Stomach (tissue), 4 donors: ENCODE measurements around the gene PITRM1.

Experiments used
- CTCF ChIP-seq, 7 experiments: fragments of 450-650 bp in 4 of 7; fragments of 200-600 bp in 3 of 7; sonication (generic) in 3 of 7; IDR thresholded peaks; one replicate each; pipeline ENCODE4 v1.5.1; 2016 to 2019; ENCODE audit warnings: antibody characterized with exemption in 7 of 7, control low read depth in 2 of 7, mild to moderate bottlenecking in 1 of 7
- POLR2AphosphoS5 ChIP-seq, 3 donors: sonication (generic); formaldehyde crosslinking; IDR thresholded peaks; one replicate each; pipeline ENCODE4 v1.6.1; 2016; ENCODE audit warnings: antibody characterized with exemption in 3 of 3

GRCh38 chr10:3169673-3170072 lies 2.9 kb downstream of the PITRM1 start:
- TF ChIP-seq CTCF (IDR thresholded peaks at IDR 0.05): no peak
- TF ChIP-seq POLR2AphosphoS5 (IDR thresholded peaks at IDR 0.05): no peak
